Mesothelial cell of epicardium (in vitro differentiated cells): ENCODE data around the gene C2CD3. TPM values are rescaled to one million over a fixed set of nuclear protein-coding genes. Genes with fewer than 3 reads are reported as not detected.

ENCODE experiments used
- DNase-seq, 2 experiments: peaks; one replicate each; pipeline ENCODE4 v3.0.0; 2021; ENCODE audit warnings: low spot score in 2 of 2; ENCODE audit not compliant: unreplicated experiment in 2 of 2
- H3K27ac Mint-ChIP-seq: 2 replicates; pipeline ENCODE4 v1.8.0; 2021; ENCODE audit warnings: mixed read lengths
- H3K27me3 Mint-ChIP-seq: 2 replicates; pipeline ENCODE4 v1.8.0; 2021; ENCODE audit warnings: low read depth, mixed read lengths
- H3K36me3 Mint-ChIP-seq: 2 replicates; pipeline ENCODE4 v1.8.0; 2021; ENCODE audit warnings: mixed read lengths
- H3K4me1 Mint-ChIP-seq: 2 replicates; pipeline ENCODE4 v1.8.0; 2021; ENCODE audit warnings: mixed read lengths
- H3K4me3 Mint-ChIP-seq: 2 replicates; pipeline ENCODE4 v1.8.0; 2021; ENCODE audit warnings: mild to moderate bottlenecking, moderate library complexity, mixed read lengths
- H3K9me3 Mint-ChIP-seq: 2 replicates; pipeline ENCODE4 v1.8.0; 2021; ENCODE audit warnings: mixed read lengths
- total RNA-seq: library from RNA; stranded (reverse); gene quantifications from 3 replicates; pipeline ENCODE4 v1.2.1, GENCODE V29; 2021
- TF ChIP-seq, protein P1 (sequence below): fragments of 200-600 bp; sonication (generic); IDR thresholded peaks from one replicate; pipeline ENCODE4 v1.5.0; 2021; ENCODE audit warnings: antibody characterized with exemption; ENCODE audit not compliant: unreplicated experiment

C2CD3 gene
- total RNA-seq, 1 donor from 2014 or later: 34.8 TPM

- Mint-ChIP-seq H3K36me3 (peaks cover 2% of the 10 kb centered on the region), H3K4me3 (no peak overlapping the region), H3K27me3 (no peaks in the 10 kb centered on the region), H3K27ac (no peak overlapping the region), H3K4me1 (peaks cover 9% of the 10 kb centered on the region), H3K9me3 (no peaks in the 10 kb centered on the region)
- no peak for DNase-seq
- TF ChIP-seq, protein P1, sequence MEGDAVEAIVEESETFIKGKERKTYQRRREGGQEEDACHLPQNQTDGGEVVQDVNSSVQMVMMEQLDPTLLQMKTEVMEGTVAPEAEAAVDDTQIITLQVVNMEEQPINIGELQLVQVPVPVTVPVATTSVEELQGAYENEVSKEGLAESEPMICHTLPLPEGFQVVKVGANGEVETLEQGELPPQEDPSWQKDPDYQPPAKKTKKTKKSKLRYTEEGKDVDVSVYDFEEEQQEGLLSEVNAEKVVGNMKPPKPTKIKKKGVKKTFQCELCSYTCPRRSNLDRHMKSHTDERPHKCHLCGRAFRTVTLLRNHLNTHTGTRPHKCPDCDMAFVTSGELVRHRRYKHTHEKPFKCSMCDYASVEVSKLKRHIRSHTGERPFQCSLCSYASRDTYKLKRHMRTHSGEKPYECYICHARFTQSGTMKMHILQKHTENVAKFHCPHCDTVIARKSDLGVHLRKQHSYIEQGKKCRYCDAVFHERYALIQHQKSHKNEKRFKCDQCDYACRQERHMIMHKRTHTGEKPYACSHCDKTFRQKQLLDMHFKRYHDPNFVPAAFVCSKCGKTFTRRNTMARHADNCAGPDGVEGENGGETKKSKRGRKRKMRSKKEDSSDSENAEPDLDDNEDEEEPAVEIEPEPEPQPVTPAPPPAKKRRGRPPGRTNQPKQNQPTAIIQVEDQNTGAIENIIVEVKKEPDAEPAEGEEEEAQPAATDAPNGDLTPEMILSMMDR: no peak
Measured at GRCh38 chr11:74175920-74176319, 5.1 kb upstream of the C2CD3 start.

- Mint-ChIP-seq H3K4me3 (no peak overlapping the region), H3K27ac (no peak overlapping the region), H3K9me3 (no peaks in the 10 kb centered on the region), H3K27me3 (no peaks in the 10 kb centered on the region), H3K4me1 (peaks cover 10% of the 10 kb centered on the region), H3K36me3 (peaks cover 7% of the 10 kb centered on the region)
- no peak for DNase-seq
- TF ChIP-seq, protein P1: no peak
Measured at GRCh38 chr11:74171997-74172396, 1.2 kb upstream of the C2CD3 start.

DNA sequence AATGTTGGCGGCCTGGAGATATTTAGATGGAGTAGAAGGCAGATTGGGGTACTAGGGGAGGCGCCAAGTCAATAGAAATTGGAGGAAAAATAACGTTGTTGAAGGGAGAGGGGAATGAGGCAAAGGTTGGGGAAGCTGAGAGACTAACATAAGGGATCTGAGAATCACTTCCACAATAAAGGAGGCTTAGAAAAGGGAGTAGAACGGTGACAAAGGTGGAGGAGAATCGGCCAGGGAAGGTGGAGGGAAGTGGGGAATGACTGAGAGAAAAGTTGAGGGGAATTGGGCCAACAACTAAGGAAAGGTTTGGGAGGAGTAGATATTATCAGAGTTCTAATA lies 797 bp upstream of the C2CD3 start:
- Mint-ChIP-seq H3K27ac (no peak overlapping the region), H3K27me3 (no peaks in the 10 kb centered on the region), H3K9me3 (no peaks in the 10 kb centered on the region), H3K4me3 (no peak overlapping the region), H3K4me1 (peaks cover 10% of the 10 kb centered on the region), H3K36me3 (peaks cover 10% of the 10 kb centered on the region)
- TF ChIP-seq, protein P1: no peak
- no peak for DNase-seq

DNA sequence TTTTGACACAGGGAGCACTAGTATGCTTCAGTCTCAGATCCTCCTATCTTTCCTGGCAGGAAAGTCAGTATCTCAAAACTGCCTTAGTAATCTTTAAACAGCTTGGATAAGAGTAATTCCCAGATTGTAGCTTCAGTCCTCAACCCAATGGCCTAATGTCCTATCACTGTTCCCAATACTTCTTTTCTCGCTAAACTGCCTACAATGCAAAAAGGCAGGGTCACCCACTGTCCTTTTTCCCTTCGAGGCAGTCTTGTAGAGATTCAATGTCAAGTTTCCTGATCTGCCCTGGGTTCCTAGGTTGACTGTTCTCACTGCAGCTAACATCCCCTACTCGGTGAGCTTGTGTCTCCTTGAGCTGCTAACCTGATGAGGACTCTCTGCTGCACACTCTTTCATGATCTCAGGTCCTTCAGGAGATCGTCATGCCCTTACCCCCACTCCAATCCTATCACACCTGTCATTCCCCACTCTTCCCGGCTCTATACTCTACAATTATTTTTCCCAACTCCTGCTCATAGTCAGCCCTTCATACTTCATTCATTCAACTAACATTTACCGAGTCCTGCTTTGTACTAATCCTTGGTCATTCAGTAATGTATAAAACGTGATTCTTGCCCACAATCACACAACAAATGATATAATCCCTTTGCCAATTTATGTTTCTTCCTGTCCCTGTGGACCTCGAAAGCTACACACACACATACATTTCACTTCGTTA lies 904 bp downstream of the C2CD3 start:
- Mint-ChIP-seq H3K36me3 (peaks cover 19% of the 10 kb centered on the region), H3K27ac (no peak overlapping the region), H3K4me1 (peaks cover 10% of the 10 kb centered on the region), H3K9me3 (no peaks in the 10 kb centered on the region), H3K27me3 (no peaks in the 10 kb centered on the region), H3K4me3 (no peak overlapping the region)
- no peak for DNase-seq
- TF ChIP-seq, protein P1: no peak

DNA sequence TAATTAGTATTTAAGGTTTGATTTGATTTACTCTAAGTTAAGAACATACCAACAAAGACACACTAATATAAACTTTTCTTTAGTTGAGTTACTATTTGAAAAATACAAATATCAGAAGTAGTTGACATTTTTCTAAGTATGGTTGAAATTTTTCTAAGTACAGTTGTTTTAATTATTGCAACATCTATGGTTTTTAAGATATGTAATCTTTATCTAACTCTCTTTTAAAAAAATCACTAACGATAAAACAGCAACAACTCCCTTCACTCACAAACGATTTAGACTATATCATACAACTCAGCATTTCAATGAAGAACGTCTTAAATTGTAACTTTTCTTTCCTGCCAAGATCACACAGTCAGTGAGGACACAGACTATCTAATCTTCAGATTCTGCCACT lies 2.0 kb downstream of the C2CD3 start:
- H3K27me3 Mint-ChIP-seq: no peaks in the 10 kb centered on the region
- no peak for DNase-seq
- no peak overlapping the region for H3K27ac Mint-ChIP-seq
- TF ChIP-seq, protein P1: no peak
- no peaks in the 10 kb centered on the region for H3K9me3 Mint-ChIP-seq
- H3K36me3 Mint-ChIP-seq: peaks cover 22% of the 10 kb centered on the region
- peaks cover 4% of the 10 kb centered on the region for H3K4me1 Mint-ChIP-seq
- H3K4me3 Mint-ChIP-seq: no peak overlapping the region
